Panc1 (cell line): ENCODE data around the gene ZSCAN18.

Experiments used
- POLR2AphosphoS5 ChIP-seq: IDR thresholded peaks from 2 replicates; pipeline ENCODE4 v1.6.1; 2012; ENCODE audit warnings: mild to moderate bottlenecking, low read depth, low read length, moderate library complexity
- TF ChIP-seq, protein P1 (sequence below): fragments of 450-650 bp; IDR thresholded peaks from 2 replicates; pipeline ENCODE4 v1.5.1; 2017; ENCODE audit warnings: mild to moderate bottlenecking

DNA sequence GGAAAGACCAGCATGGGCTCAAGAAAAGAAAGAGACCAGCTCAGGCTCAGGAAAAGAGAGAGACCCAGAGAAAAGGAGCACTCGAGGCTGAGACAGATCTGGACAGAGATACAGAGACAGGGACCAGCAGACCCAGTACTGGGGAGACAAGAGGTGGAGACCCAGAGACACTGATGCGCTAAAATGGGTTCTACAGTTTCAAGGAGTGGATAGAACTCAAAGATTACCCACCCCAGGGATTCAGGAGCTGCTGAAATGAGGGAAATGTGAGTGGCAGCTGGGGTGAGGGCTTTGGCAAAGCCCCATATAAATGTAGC is 609 bp upstream of the ZSCAN18 start:
- TF ChIP-seq, protein P1, sequence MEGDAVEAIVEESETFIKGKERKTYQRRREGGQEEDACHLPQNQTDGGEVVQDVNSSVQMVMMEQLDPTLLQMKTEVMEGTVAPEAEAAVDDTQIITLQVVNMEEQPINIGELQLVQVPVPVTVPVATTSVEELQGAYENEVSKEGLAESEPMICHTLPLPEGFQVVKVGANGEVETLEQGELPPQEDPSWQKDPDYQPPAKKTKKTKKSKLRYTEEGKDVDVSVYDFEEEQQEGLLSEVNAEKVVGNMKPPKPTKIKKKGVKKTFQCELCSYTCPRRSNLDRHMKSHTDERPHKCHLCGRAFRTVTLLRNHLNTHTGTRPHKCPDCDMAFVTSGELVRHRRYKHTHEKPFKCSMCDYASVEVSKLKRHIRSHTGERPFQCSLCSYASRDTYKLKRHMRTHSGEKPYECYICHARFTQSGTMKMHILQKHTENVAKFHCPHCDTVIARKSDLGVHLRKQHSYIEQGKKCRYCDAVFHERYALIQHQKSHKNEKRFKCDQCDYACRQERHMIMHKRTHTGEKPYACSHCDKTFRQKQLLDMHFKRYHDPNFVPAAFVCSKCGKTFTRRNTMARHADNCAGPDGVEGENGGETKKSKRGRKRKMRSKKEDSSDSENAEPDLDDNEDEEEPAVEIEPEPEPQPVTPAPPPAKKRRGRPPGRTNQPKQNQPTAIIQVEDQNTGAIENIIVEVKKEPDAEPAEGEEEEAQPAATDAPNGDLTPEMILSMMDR, result no peak
- no peak for TF ChIP-seq POLR2AphosphoS5
